HEK293 (cell line): Measurements from ENCODE around the gene ZCCHC17.

Source experiments
- GLIS1 ChIP-seq: fragments of 450-650 bp; formaldehyde crosslinking; IDR thresholded peaks from 2 replicates; pipeline ENCODE4 v1.5.1; 2016; ENCODE audit warnings: missing biosample characterization, missing genetic modification characterization
- INSM2 ChIP-seq: fragments of 450-650 bp; formaldehyde crosslinking; IDR thresholded peaks from 2 replicates; pipeline ENCODE4 v1.5.1; 2016; ENCODE audit warnings: missing biosample characterization, missing genetic modification characterization
- KLF16 ChIP-seq: fragments of 450-650 bp; formaldehyde crosslinking; IDR thresholded peaks from 2 replicates; pipeline ENCODE4 v1.5.1; 2017; ENCODE audit warnings: missing biosample characterization, missing genetic modification characterization
- KLF7 ChIP-seq: fragments of 450-650 bp; formaldehyde crosslinking; IDR thresholded peaks from 2 replicates; pipeline ENCODE4 v1.5.1; 2016; ENCODE audit warnings: missing biosample characterization, missing genetic modification characterization, borderline replicate concordance
- KLF8 ChIP-seq: fragments of 450-650 bp; formaldehyde crosslinking; IDR thresholded peaks from 2 replicates; pipeline ENCODE4 v1.5.1; 2016; ENCODE audit warnings: missing biosample characterization, missing genetic modification characterization
- KLF9 ChIP-seq: fragments of 450-650 bp; formaldehyde crosslinking; IDR thresholded peaks from 2 replicates; pipeline ENCODE4 v1.5.1; 2016; ENCODE audit warnings: missing biosample characterization, missing genetic modification characterization, low read depth
- OSR2 ChIP-seq: fragments of 450-650 bp; formaldehyde crosslinking; IDR thresholded peaks from 2 replicates; pipeline ENCODE4 v1.5.1; 2016; ENCODE audit warnings: missing biosample characterization, missing genetic modification characterization
- PATZ1 ChIP-seq: fragments of 450-650 bp; formaldehyde crosslinking; IDR thresholded peaks from 2 replicates; pipeline ENCODE4 v1.5.1; 2016; ENCODE audit warnings: missing biosample characterization, missing genetic modification characterization
- PRDM1 ChIP-seq: fragments of 450-650 bp; formaldehyde crosslinking; IDR thresholded peaks from 2 replicates; pipeline ENCODE4; 2016; ENCODE audit warnings: missing biosample characterization, missing genetic modification characterization
- PRDM2 ChIP-seq: fragments of 450-650 bp; formaldehyde crosslinking; IDR thresholded peaks from 2 replicates; pipeline ENCODE4 v1.5.1; 2016; ENCODE audit warnings: missing biosample characterization, missing genetic modification characterization, borderline replicate concordance
- SCRT2 ChIP-seq: fragments of 450-650 bp; formaldehyde crosslinking; IDR thresholded peaks from 2 replicates; pipeline ENCODE4 v1.5.1; 2016; ENCODE audit warnings: missing biosample characterization, missing genetic modification characterization
- TRIM28 ChIP-seq: IDR thresholded peaks from 2 replicates; pipeline ENCODE4 v1.6.1; 2011; ENCODE audit warnings: low read length, control low read depth, borderline replicate concordance
- WT1 ChIP-seq: fragments of 450-650 bp; formaldehyde crosslinking; IDR thresholded peaks from 2 replicates; pipeline ENCODE4 v1.5.1; 2016; ENCODE audit warnings: missing biosample characterization, missing genetic modification characterization
- ZBTB11 ChIP-seq: fragments of 450-650 bp; formaldehyde crosslinking; conservative IDR thresholded peaks from 2 replicates; pipeline ENCODE4 v1.5.1; 2016; ENCODE audit warnings: low read depth, missing biosample characterization, missing genetic modification characterization
- ZBTB26 ChIP-seq: fragments of 450-650 bp; formaldehyde crosslinking; optimal IDR thresholded peaks from 2 replicates; pipeline ENCODE3; 2016; ENCODE audit warnings: missing biosample characterization, mild to moderate bottlenecking, missing genetic modification characterization
- ZEB2 ChIP-seq: fragments of 450-650 bp; formaldehyde crosslinking; IDR thresholded peaks from 2 replicates; pipeline ENCODE4 v1.5.1; 2016; ENCODE audit warnings: missing biosample characterization, missing genetic modification characterization
- ZNF146 ChIP-seq: fragments of 450-650 bp; formaldehyde crosslinking; IDR thresholded peaks from 2 replicates; pipeline ENCODE4 v1.5.1; 2016; ENCODE audit warnings: missing biosample characterization, missing genetic modification characterization
- ZNF211 ChIP-seq: fragments of 450-650 bp; formaldehyde crosslinking; IDR thresholded peaks from 2 replicates; pipeline ENCODE4 v1.5.1; 2016; ENCODE audit warnings: low read depth, missing biosample characterization, missing genetic modification characterization
- ZNF335 ChIP-seq: fragments of 450-650 bp; formaldehyde crosslinking; conservative IDR thresholded peaks from 2 replicates; pipeline ENCODE4 v1.5.1; 2016; ENCODE audit warnings: missing biosample characterization, missing genetic modification characterization
- ZNF350 ChIP-seq: fragments of 450-650 bp; formaldehyde crosslinking; IDR thresholded peaks from 2 replicates; pipeline ENCODE4 v1.5.0; 2017; ENCODE audit warnings: missing biosample characterization, mild to moderate bottlenecking, missing genetic modification characterization
- ZNF449 ChIP-seq: fragments of 450-650 bp; formaldehyde crosslinking; IDR thresholded peaks from 2 replicates; pipeline ENCODE4 v1.5.1; 2017; ENCODE audit warnings: missing biosample characterization, mild to moderate bottlenecking, missing genetic modification characterization, moderate library complexity
- ZNF473 ChIP-seq: fragments of 450-650 bp; formaldehyde crosslinking; IDR thresholded peaks from 2 replicates; pipeline ENCODE4 v1.5.1; 2017; ENCODE audit warnings: missing biosample characterization, missing genetic modification characterization
- ZNF830 ChIP-seq: fragments of 450-650 bp; IDR thresholded peaks from 2 replicates; pipeline ENCODE4 v1.5.0; 2018; ENCODE audit warnings: missing biosample characterization, missing genetic modification characterization, low read depth, mild to moderate bottlenecking, moderate library complexity

ZCCHC17 gene

GRCh38 chr1:31413405-31414001 is 116.7 kb downstream of the ZCCHC17 start (continued):
- TF ChIP-seq ZNF449 (tag by site-specific recombination) (no peak), ZNF830 (tag by site-specific recombination) (no peak), SCRT2 (tag by site-specific recombination) (0 out of 2 replicates have a peak, but pooled peaks have one; percentile 9), ZEB2 (tag by site-specific recombination) (peak; percentile 2; the same call in 1 of the 2 replicates), KLF7 (tag by site-specific recombination) (no peak), INSM2 (tag by site-specific recombination) (no peak), ZNF335 (tag by site-specific recombination) (peak; percentile 100), ZNF146 (tag by site-specific recombination) (no peak), PRDM1 (tag by site-specific recombination) (no peak), PRDM2 (tag by site-specific recombination) (peak; percentile 93; the same call in 1 of the 2 replicates), PATZ1 (tag by site-specific recombination) (peak; percentile 74; the same call in 1 of the 2 replicates), KLF9 (tag by site-specific recombination) (0 out of 2 replicates have a peak, but pooled peaks have one; percentile 18), GLIS1 (tag by site-specific recombination) (peak; percentile 64), WT1 (tag by site-specific recombination) (peak; percentile 23), ZNF350 (tag by site-specific recombination) (no peak), KLF16 (tag by site-specific recombination) (0 out of 2 replicates have a peak, but pooled peaks have one; percentile 36), KLF8 (peak; percentile 44; the same call in 1 of the 2 replicates), ZBTB11 (peak; percentile 87), TRIM28 (no peak), ZNF473 (no peak), ZNF211 (no peak), OSR2 (tag by site-specific recombination) (no peak), ZBTB26 (tag by site-specific recombination) (peak; percentile 77)
